ENCODE results near the gene JMJD8. TPM values are rescaled to one million over a fixed set of nuclear protein-coding genes. Genes with fewer than 3 reads are reported as not detected.

The JMJD8 gene
- total RNA-seq, 2 experiments from 2014 or later: 48.7 to 82.3 TPM

DNA sequence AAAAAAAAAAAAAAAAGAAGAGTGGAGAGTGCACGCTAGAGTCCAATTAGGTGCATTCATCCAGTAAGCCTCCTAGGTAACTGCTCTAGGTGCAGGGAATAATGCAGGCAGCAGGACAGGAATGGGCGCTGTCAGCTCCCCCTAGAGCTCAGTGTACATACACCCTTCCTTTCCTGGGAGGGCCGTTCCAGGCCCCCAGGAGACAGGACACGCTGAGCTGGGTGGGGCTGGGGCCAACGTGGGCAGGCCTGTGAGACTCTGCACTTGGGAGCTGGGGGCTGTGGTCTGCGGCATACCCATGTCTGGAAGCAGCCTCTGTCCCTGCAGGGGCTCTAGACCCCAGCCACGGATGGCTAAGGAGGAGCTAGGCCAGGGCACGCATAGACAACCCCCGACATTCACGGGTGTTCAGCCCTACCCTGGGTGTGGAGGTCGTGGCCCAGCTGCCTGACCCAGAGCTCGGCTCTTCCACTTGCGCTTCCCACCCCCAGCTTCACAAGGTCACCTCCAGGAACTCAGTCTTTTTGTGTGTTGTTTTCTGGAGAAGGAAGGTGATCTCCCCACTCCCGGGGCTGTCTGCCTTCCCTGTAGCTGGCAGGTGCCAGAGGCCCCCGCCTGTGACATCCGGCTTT, 35.8 kb upstream of the JMJD8 start:
- TSS peak; percentile 74 for BruUV-seq (replicated peaks)
- TF ChIP-seq, protein P1, sequence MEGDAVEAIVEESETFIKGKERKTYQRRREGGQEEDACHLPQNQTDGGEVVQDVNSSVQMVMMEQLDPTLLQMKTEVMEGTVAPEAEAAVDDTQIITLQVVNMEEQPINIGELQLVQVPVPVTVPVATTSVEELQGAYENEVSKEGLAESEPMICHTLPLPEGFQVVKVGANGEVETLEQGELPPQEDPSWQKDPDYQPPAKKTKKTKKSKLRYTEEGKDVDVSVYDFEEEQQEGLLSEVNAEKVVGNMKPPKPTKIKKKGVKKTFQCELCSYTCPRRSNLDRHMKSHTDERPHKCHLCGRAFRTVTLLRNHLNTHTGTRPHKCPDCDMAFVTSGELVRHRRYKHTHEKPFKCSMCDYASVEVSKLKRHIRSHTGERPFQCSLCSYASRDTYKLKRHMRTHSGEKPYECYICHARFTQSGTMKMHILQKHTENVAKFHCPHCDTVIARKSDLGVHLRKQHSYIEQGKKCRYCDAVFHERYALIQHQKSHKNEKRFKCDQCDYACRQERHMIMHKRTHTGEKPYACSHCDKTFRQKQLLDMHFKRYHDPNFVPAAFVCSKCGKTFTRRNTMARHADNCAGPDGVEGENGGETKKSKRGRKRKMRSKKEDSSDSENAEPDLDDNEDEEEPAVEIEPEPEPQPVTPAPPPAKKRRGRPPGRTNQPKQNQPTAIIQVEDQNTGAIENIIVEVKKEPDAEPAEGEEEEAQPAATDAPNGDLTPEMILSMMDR (conservative IDR thresholded peaks at IDR 0.05; ENCODE audit: low read length): no peak; the same call in 1 of the 2 replicates
- no peak for TF ChIP-seq EZH2phosphoT487 (IDR thresholded peaks at IDR 0.05; ENCODE audit: borderline replicate concordance, low read depth, low read length)
- H4K20me1 ChIP-seq (ENCODE audit: insufficient read depth, low read length): no peaks in the 10 kb centered on the region
- peak overlapping the region; percentile 93 for H3K27ac ChIP-seq (ENCODE audit: low read depth, low read length, poor library complexity, severe bottlenecking)
- peak overlapping the region; percentile 95 for H3K4me3 ChIP-seq (ENCODE audit: low read depth, low read length, poor library complexity, severe bottlenecking)
- intact Hi-C loops (cut with micrococcal nuclease; ENCODE audit: unreplicated experiment): loop anchor here (2.0 to 5.0 kb wide), 2 partner anchors 19 to 38 kb away; partner anchors contain the start of genes JMJD8 and STUB1
- DNase-seq (ENCODE audit: low spot score): no peak
- no peak overlapping the region for H2AFZ ChIP-seq (ENCODE audit: low read length)
- H3K4me1 ChIP-seq (ENCODE audit: insufficient read depth, low read length, poor library complexity, severe bottlenecking): peaks cover 62% of the 10 kb centered on the region
- H3K9me3 ChIP-seq (ENCODE audit: low read length): no peaks in the 10 kb centered on the region
- H3K36me3 ChIP-seq (ENCODE audit: insufficient read depth, low read length): 0 out of 2 replicates have a peak, but pooled peaks cover 10% of the 10 kb centered on the region
- H3K79me2 ChIP-seq (ENCODE audit: insufficient read depth, low read depth, low read length): no peaks in the 10 kb centered on the region
- H3K9me2 ChIP-seq (ENCODE audit: insufficient read depth, low read length): no peaks in the 10 kb centered on the region
- POLR2A ChIA-PET: interaction anchor here (0.5 to 3.2 kb wide), 4 partner anchors 8 to 30 kb away, joined by 3 to 26 read pairs (median 3); partner anchors contain the start of gene WDR24
- CTCF ChIA-PET (ENCODE audit: unreplicated experiment): interaction anchor here (0.7 kb wide), 1 partner anchor 21 kb away, joined by 4 read pairs; the partner anchor contains the start of gene CIAO3
- peak overlapping the region; percentile 88 for H3K4me2 ChIP-seq (ENCODE audit: low read length)

DNA sequence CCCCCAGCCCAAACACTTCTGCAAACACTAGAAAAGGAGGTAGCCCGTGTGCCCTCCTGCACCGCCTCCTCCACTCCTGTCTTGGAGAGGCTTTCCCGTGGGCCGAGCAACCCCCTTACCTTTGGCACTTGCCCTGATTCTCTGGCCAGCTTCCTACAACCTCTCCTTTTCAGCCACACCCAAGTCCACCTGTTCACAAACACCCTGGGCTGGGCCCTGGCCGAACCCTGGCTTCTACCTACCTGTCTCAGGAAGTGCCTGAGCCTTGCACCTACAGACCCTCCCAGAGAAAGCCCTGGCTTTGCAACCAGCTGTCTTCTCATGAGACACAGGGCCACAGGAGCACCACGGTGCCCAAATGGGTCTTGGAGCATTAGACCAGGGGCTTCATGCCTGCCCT, 34.8 kb upstream of the JMJD8 start:
- Histone ChIP-seq H2AFZ (ENCODE audit: low read length) (no peak overlapping the region), H3K4me3 (ENCODE audit: low read depth, low read length, poor library complexity, severe bottlenecking) (peak overlapping the region; percentile 95), H3K4me1 (ENCODE audit: insufficient read depth, low read length, poor library complexity, severe bottlenecking) (peaks cover 61% of the 10 kb centered on the region), H3K27ac (ENCODE audit: low read depth, low read length, poor library complexity, severe bottlenecking) (peak overlapping the region; percentile 93), H3K4me2 (ENCODE audit: low read length) (peak overlapping the region; percentile 88), H3K9me2 (ENCODE audit: insufficient read depth, low read length) (no peaks in the 10 kb centered on the region), H3K36me3 (ENCODE audit: insufficient read depth, low read length) (0 out of 2 replicates have a peak, but pooled peaks cover 10% of the 10 kb centered on the region), H3K9me3 (ENCODE audit: low read length) (no peaks in the 10 kb centered on the region), H3K79me2 (ENCODE audit: insufficient read depth, low read depth, low read length) (no peaks in the 10 kb centered on the region), H4K20me1 (ENCODE audit: insufficient read depth, low read length) (no peaks in the 10 kb centered on the region)
- ChIA-PET POLR2A (no interaction called here), CTCF (ENCODE audit: unreplicated experiment) (no interaction called here)
- TF ChIP-seq, protein P1 (conservative IDR thresholded peaks at IDR 0.05; ENCODE audit: low read length): no peak
- no peak for TF ChIP-seq EZH2phosphoT487 (IDR thresholded peaks at IDR 0.05; ENCODE audit: borderline replicate concordance, low read depth, low read length)
- no TSS peak for BruUV-seq (replicated peaks)
- intact Hi-C loops (cut with micrococcal nuclease; ENCODE audit: unreplicated experiment): no loop called here
- no peak for DNase-seq (ENCODE audit: low spot score)

GRCh38 chr16:718389-718788, 34.3 kb upstream of the JMJD8 start:
- Histone ChIP-seq H3K79me2 (ENCODE audit: insufficient read depth, low read depth, low read length) (no peaks in the 10 kb centered on the region), H2AFZ (ENCODE audit: low read length) (no peak overlapping the region)
- no peak for DNase-seq (ENCODE audit: low spot score)

More at GRCh38 chr16:718389-718788, 34.3 kb upstream of the JMJD8 start:
- 0 out of 2 replicates have a peak, but pooled peaks cover 9% of the 10 kb centered on the region for H3K36me3 ChIP-seq (ENCODE audit: insufficient read depth, low read length)
- no TSS peak for BruUV-seq (replicated peaks)
- H3K9me2 ChIP-seq (ENCODE audit: insufficient read depth, low read length): no peaks in the 10 kb centered on the region
- no peaks in the 10 kb centered on the region for H3K9me3 ChIP-seq (ENCODE audit: low read length)
- TF ChIP-seq EZH2phosphoT487 (IDR thresholded peaks at IDR 0.05; ENCODE audit: borderline replicate concordance, low read depth, low read length): no peak
- TF ChIP-seq, protein P1 (conservative IDR thresholded peaks at IDR 0.05; ENCODE audit: low read length): no peak
- ChIA-PET CTCF (ENCODE audit: unreplicated experiment) (no interaction called here), POLR2A (no interaction called here)
- H3K4me1 ChIP-seq (ENCODE audit: insufficient read depth, low read length, poor library complexity, severe bottlenecking): peaks cover 55% of the 10 kb centered on the region
- no peak overlapping the region for H3K27ac ChIP-seq (ENCODE audit: low read depth, low read length, poor library complexity, severe bottlenecking)
- intact Hi-C loops (cut with micrococcal nuclease; ENCODE audit: unreplicated experiment): no loop called here
- H4K20me1 ChIP-seq (ENCODE audit: insufficient read depth, low read length): no peaks in the 10 kb centered on the region
- H3K4me3 ChIP-seq (ENCODE audit: low read depth, low read length, poor library complexity, severe bottlenecking): no peak overlapping the region
- no peak overlapping the region for H3K4me2 ChIP-seq (ENCODE audit: low read length)
